ENCODE results near the gene DTNBP1. TPM values are rescaled to one million over a fixed set of nuclear protein-coding genes. Genes with fewer than 3 reads are reported as not detected.

DTNBP1 gene
- total RNA-seq, 2 experiments from 2014 or later = 9.8 to 28.0 TPM

DNA sequence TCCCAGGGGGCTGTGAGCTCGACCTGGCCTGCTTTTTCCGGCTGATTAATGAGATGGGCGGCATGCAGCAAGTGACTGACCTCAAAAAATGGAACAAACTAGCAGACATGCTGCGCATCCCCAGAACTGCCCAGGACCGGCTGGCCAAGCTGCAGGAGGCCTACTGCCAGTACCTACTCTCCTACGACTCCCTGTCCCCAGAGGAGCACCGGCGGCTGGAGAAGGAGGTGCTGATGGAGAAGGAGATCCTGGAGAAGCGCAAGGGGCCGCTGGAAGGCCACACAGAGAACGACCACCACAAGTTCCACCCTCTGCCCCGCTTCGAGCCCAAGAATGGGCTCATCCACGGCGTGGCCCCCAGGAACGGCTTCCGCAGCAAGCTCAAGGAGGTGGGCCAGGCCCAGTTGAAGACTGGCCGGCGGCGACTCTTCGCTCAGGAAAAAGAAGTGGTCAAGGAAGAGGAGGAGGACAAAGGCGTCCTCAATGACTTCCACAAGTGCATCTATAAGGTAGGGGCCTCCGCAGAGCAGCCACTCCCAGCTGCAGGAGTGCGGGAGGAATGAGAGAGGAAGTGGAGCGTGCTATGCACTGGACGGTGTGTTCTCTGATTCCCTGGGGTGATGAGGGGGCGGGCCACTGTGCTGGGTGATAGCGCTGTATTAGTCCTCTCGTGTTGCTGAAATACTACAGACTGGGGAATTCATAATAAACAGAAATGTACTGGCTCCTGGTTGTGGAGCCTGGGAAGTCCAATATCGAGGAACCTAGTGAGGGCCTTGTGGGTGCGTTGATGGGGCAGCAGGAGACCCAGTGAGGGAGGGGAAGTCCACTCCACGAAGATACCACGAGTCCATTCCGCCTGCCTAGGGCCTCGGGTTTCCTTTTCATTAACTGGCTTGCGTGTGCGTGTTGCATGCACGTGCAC, 161.7 kb downstream of the DTNBP1 start:
- Histone ChIP-seq H3K4me3 (ENCODE audit: low read depth, low read length, poor library complexity, severe bottlenecking) (no peak overlapping the region), H3K4me1 (ENCODE audit: insufficient read depth, low read length, poor library complexity, severe bottlenecking) (no peaks in the 10 kb centered on the region), H3K27ac (ENCODE audit: low read depth, low read length, poor library complexity, severe bottlenecking) (no peak overlapping the region), H3K36me3 (ENCODE audit: insufficient read depth, low read length) (0 out of 2 replicates have a peak, but pooled peaks cover 3% of the 10 kb centered on the region), H2AFZ (ENCODE audit: low read length) (no peak overlapping the region), H3K4me2 (ENCODE audit: low read length) (no peak overlapping the region), H3K9me3 (ENCODE audit: low read length) (no peaks in the 10 kb centered on the region), H3K79me2 (ENCODE audit: insufficient read depth, low read depth, low read length) (no peaks in the 10 kb centered on the region), H3K9me2 (ENCODE audit: insufficient read depth, low read length) (no peaks in the 10 kb centered on the region), H4K20me1 (ENCODE audit: insufficient read depth, low read length) (no peaks in the 10 kb centered on the region)
- ChIA-PET POLR2A (no interaction called here), CTCF (ENCODE audit: unreplicated experiment) (interaction anchor here (1.0 kb wide), 1 partner anchor 7 kb away, joined by 3 read pairs; no protein-coding TSS in a partner anchor)
- DNase-seq (ENCODE audit: low spot score) = no peak
- TF ChIP-seq, protein P1, sequence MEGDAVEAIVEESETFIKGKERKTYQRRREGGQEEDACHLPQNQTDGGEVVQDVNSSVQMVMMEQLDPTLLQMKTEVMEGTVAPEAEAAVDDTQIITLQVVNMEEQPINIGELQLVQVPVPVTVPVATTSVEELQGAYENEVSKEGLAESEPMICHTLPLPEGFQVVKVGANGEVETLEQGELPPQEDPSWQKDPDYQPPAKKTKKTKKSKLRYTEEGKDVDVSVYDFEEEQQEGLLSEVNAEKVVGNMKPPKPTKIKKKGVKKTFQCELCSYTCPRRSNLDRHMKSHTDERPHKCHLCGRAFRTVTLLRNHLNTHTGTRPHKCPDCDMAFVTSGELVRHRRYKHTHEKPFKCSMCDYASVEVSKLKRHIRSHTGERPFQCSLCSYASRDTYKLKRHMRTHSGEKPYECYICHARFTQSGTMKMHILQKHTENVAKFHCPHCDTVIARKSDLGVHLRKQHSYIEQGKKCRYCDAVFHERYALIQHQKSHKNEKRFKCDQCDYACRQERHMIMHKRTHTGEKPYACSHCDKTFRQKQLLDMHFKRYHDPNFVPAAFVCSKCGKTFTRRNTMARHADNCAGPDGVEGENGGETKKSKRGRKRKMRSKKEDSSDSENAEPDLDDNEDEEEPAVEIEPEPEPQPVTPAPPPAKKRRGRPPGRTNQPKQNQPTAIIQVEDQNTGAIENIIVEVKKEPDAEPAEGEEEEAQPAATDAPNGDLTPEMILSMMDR (conservative IDR thresholded peaks at IDR 0.05; ENCODE audit: low read length) = no peak
- no peak for TF ChIP-seq EZH2phosphoT487 (IDR thresholded peaks at IDR 0.05; ENCODE audit: borderline replicate concordance, low read depth, low read length)
- intact Hi-C loops (cut with micrococcal nuclease; ENCODE audit: unreplicated experiment) = no loop called here
- no TSS peak for BruUV-seq (replicated peaks)

DNA sequence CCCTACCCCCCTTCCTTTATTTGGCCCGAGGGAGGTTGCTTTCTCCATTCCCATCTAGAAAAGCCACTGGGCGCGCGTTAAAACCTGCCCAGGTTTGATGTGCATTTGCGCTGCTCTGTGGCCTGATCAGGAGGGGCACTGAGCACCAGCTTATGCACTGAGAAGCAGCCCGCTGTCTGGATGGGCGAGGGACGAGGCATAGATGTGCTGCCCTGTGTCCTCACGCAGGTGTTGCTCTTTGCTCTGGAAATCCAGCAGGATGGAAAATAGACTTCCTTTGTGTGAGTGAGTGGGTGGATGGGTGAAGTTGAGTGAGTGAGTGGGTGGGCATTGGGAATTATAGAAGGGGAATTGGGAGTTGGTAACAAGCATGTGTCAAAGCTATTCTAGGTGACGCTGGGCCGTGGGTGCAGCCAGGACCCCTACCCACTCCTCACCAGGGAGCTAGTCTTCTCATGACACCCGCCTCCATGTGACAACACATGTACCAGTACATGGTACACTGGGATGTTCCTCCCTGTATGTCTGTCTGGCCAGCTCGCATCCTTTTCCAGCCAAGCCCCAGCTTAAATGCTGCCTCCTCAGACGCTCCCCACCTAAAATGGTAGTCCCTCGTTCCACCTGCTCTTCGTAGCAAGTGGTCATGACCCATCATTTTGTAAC, 162.6 kb downstream of the DTNBP1 start:
- CTCF ChIA-PET (ENCODE audit: unreplicated experiment) = interaction anchor here (1.0 kb wide), 1 partner anchor 8 kb away, joined by 3 read pairs; no protein-coding TSS in a partner anchor
- Histone ChIP-seq H3K4me2 (ENCODE audit: low read length) (no peak overlapping the region), H4K20me1 (ENCODE audit: insufficient read depth, low read length) (no peaks in the 10 kb centered on the region), H3K36me3 (ENCODE audit: insufficient read depth, low read length) (0 out of 2 replicates have a peak, but pooled peaks cover 3% of the 10 kb centered on the region), H2AFZ (ENCODE audit: low read length) (no peak overlapping the region), H3K79me2 (ENCODE audit: insufficient read depth, low read depth, low read length) (no peaks in the 10 kb centered on the region), H3K4me1 (ENCODE audit: insufficient read depth, low read length, poor library complexity, severe bottlenecking) (no peaks in the 10 kb centered on the region), H3K27ac (ENCODE audit: low read depth, low read length, poor library complexity, severe bottlenecking) (no peak overlapping the region), H3K9me2 (ENCODE audit: insufficient read depth, low read length) (no peaks in the 10 kb centered on the region), H3K4me3 (ENCODE audit: low read depth, low read length, poor library complexity, severe bottlenecking) (no peak overlapping the region), H3K9me3 (ENCODE audit: low read length) (no peaks in the 10 kb centered on the region)
- no TSS peak for BruUV-seq (replicated peaks)
- DNase-seq (ENCODE audit: low spot score) = no peak
- POLR2A ChIA-PET = no interaction called here
- intact Hi-C loops (cut with micrococcal nuclease; ENCODE audit: unreplicated experiment) = no loop called here
- TF ChIP-seq, protein P1 (conservative IDR thresholded peaks at IDR 0.05; ENCODE audit: low read length) = no peak
- TF ChIP-seq EZH2phosphoT487 (IDR thresholded peaks at IDR 0.05; ENCODE audit: borderline replicate concordance, low read depth, low read length) = no peak

Data from OCI-LY7 (cell line).